ENCODE results near the gene VPS36.

Gene VPS36

GRCh38 chr13:52449331-52450011 is 963 bp downstream of the VPS36 start:
- H3K4me3 ChIP-seq (ENCODE audit: low read depth, low read length), result peak overlapping the region; percentile 84
- no peak for DNase-seq (ENCODE audit: low read depth)
- TF ChIP-seq CTCF (conservative IDR thresholded peaks at IDR 0.05; ENCODE audit: low read depth, low read length), result no peak

GRCh38 chr13:52447815-52448552 is 2.5 kb downstream of the VPS36 start:
- TF ChIP-seq CTCF (conservative IDR thresholded peaks at IDR 0.05; ENCODE audit: low read depth, low read length), result no peak
- H3K4me3 ChIP-seq (ENCODE audit: low read depth, low read length), result no peak overlapping the region
- peak; percentile 7 for DNase-seq (ENCODE audit: low read depth)

- no peak overlapping the region for H3K4me3 ChIP-seq (ENCODE audit: low read depth, low read length)
- DNase-seq (ENCODE audit: low read depth), result no peak
- TF ChIP-seq CTCF (conservative IDR thresholded peaks at IDR 0.05; ENCODE audit: low read depth, low read length), result no peak
Observed at GRCh38 chr13:52447354-52447753, 3.1 kb downstream of the VPS36 start.

- TF ChIP-seq CTCF (conservative IDR thresholded peaks at IDR 0.05; ENCODE audit: low read depth, low read length), result no peak
- no peak overlapping the region for H3K4me3 ChIP-seq (ENCODE audit: low read depth, low read length)
- no peak for DNase-seq (ENCODE audit: low read depth)
Observed at GRCh38 chr13:52446265-52446664, 4.2 kb downstream of the VPS36 start.

GRCh38 chr13:52432456-52432855 is 18.0 kb downstream of the VPS36 start:
- no peak for DNase-seq (ENCODE audit: low read depth)
- H3K4me3 ChIP-seq (ENCODE audit: low read depth, low read length), result no peak overlapping the region
- no peak for TF ChIP-seq CTCF (conservative IDR thresholded peaks at IDR 0.05; ENCODE audit: low read depth, low read length)

- DNase-seq (ENCODE audit: low read depth), result peak; percentile 52
- no peak overlapping the region for H3K4me3 ChIP-seq (ENCODE audit: low read depth, low read length)
- TF ChIP-seq CTCF (conservative IDR thresholded peaks at IDR 0.05; ENCODE audit: low read depth, low read length), result no peak
Observed at GRCh38 chr13:52428295-52428694, 22.1 kb downstream of the VPS36 start.

GRCh38 chr13:52421216-52421615 is 29.2 kb downstream of the VPS36 start:
- no peak for TF ChIP-seq CTCF (conservative IDR thresholded peaks at IDR 0.05; ENCODE audit: low read depth, low read length)
- H3K4me3 ChIP-seq (ENCODE audit: low read depth, low read length), result no peak overlapping the region
- DNase-seq (ENCODE audit: low read depth), result no peak

All from choroid plexus epithelial cell (primary cell).